IPS-18c (cell line): ENCODE results near the gene SHMT2.

ENCODE experiments used
- H3K4me3 ChIP-seq: 2 replicates; pipeline ENCODE4 v1.7.0; 2013; ENCODE audit warnings: low read depth, mild to moderate bottlenecking, low read length, moderate library complexity; ENCODE audit not compliant: insufficient read depth
- H3K9me3 ChIP-seq: one replicate; pipeline ENCODE4 v1.6.1; 2013; ENCODE audit warnings: mild to moderate bottlenecking, low read length, moderate library complexity; ENCODE audit not compliant: control insufficient read depth, insufficient read depth

The SHMT2 gene

DNA sequence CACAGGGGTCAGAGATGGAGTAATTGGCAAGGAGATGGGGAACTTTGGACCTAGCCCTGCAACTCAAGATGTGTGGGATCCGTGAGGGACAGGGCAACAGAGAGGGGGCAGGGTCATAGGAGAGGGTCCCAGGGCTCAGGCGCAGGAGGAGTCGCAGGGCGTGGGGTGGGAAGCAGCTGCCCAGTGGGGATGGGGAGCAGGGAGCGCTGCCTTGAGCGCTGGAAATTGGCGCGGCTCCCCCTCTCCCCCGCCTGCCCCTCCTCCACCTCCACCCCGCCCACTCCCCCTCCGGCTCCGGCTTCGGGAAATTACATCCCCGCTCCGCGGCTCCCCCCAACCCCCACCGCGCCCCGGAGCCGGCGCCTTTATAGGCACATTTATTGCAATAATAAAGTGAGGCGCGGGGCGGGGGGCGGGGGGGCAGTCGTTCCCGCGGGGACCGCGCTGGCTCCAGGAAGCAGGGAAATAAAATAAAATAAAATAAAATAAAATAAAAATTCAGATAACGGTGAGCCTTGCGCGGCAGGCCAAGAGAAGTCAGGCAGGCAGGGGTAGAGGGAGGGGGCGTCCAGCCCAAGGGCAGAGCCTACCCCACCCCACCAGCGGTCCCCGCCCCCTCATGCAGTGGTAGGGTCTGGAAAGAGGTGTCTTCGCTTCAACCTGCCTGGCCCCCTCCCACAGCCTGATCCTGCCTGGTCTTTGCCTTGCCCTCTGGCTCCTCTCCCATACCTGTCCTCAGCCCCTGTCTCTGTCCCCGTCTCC lies 9.3 kb upstream of the SHMT2 start:
- H3K9me3 ChIP-seq, result peaks cover 6% of the 10 kb centered on the region
- peak overlapping the region; percentile 38; the same call in 1 of the 2 replicates for H3K4me3 ChIP-seq

- peaks cover 6% of the 10 kb centered on the region for H3K9me3 ChIP-seq
- no peak overlapping the region for H3K4me3 ChIP-seq
Measured at GRCh38 chr12:57220770-57221168, 8.7 kb upstream of the SHMT2 start.

DNA sequence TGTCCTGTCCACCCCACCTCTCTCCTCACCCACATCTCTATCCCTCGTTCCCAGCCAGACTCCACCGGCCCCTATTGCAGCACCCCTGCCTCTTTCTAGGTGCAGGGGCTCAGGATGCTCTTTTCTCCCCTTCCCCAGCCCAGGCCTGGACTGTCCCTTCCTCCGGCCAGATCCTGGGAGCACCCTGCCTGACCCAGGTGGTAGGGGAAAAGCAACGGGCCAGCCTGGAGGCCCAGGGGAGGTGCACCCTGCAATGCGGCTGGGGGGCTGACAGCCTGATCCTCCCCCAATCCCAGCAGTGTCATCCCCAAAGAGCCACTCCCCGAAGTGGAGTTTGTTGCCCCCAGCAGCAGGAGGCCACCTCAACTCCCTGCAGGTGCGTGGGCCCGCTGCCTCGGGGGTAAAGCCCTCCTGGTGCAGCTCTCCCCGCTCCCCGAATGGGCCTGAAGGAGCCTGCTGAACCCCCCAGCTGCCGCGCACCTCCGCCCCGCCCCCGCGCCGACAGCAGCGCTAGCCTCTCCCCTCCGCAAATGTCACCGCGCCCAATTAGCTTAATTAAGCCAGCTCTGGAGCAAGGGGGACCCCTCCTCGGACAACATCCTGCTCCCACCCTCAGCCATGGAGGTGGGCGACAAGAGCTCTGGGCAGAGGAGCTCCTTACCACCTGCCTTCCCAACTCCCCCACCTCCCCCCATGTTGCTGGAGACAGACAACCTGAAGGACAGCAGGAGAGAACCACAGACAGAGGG lies 8.2 kb upstream of the SHMT2 start:
- H3K4me3 ChIP-seq, result peak overlapping the region; percentile 20; the same call in 1 of the 2 replicates

GRCh38 chr12:57222286-57223190 lies 7.0 kb upstream of the SHMT2 start:
- no peak overlapping the region for H3K4me3 ChIP-seq
- peaks cover 6% of the 10 kb centered on the region for H3K9me3 ChIP-seq

More for the DNA sequence above, 8.2 kb upstream of the SHMT2 start:
- peaks cover 6% of the 10 kb centered on the region for H3K9me3 ChIP-seq

DNA sequence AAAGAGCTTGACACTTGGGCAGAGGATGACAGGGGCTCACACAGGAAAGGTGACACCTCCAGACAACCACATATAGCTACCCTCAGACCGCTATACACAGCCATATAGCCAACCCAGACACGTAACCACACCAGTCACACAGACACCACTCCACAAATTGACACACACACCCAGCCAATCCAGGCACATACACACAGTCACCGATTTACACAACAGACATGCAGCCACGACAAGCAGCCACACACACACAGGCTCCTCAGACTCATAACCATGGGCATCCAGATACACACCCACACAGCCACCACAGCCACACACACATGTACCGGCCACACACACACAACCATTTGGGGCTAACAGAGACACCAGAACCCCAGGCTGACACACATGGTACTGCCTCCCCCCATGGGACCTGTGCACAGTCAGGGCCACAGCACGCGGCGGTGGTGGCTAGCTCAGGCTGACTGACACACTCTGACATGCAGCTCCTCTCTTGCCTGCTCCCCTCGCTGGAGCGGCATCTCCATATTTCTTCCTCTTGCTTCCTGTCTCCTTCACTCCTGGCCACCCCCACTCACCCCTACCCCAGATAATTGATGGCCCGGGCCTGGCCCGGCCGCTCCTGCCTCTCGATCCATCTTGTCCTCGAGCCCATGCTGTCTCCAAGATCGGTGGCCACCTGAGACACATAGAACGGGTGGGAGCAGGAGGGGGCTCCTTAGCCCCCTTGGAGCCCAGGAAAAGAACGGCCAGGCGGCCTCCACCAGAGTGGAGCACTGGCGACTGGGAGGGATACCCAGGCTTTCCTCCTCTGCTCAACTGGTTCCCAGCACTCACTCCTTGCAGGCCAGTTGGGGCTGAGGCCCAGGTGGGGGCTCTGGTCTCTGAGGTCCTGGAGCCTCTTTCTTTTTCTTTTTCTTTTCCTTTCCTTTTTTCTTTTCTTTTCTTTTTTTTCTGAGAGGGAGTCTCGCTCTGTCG lies 6.0 kb upstream of the SHMT2 start:
- no peak overlapping the region for H3K4me3 ChIP-seq
- peaks cover 4% of the 10 kb centered on the region for H3K9me3 ChIP-seq

- no peak overlapping the region for H3K4me3 ChIP-seq
- peaks cover 4% of the 10 kb centered on the region for H3K9me3 ChIP-seq
Measured at GRCh38 chr12:57224278-57224972, 5.1 kb upstream of the SHMT2 start.

GRCh38 chr12:57224973-57225679 lies 4.4 kb upstream of the SHMT2 start:
- H3K4me3 ChIP-seq, result no peak overlapping the region
- H3K9me3 ChIP-seq, result peaks cover 4% of the 10 kb centered on the region

DNA sequence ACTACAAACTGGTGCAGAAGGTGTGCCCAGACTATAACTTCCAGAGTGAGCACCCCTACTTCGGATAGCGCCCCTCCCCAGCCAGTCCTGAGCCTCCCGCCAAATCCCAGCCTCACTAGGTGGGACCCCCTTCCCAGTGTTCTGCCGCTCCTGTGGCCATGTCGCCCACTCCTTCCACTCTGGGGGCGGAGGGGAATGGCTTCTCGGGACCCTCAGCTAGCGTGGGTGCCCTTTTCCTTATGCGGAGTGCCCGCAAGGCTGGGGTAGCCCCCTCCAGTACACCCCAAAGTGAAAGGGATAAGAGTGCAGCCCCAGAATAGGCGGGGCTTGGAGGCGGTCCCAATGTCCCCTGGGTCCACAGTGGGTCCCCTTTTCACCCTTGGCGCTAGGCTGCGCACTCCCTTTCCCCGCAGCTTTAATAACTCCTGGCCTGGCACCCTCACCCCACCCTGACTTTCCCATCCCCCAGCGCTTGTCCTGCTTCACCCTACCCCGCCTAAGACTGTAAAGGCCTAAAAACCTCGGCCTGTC lies 3.8 kb upstream of the SHMT2 start:
- H3K4me3 ChIP-seq, result no peak overlapping the region; the same call in none of the 2 replicates
- peaks cover 4% of the 10 kb centered on the region for H3K9me3 ChIP-seq

DNA sequence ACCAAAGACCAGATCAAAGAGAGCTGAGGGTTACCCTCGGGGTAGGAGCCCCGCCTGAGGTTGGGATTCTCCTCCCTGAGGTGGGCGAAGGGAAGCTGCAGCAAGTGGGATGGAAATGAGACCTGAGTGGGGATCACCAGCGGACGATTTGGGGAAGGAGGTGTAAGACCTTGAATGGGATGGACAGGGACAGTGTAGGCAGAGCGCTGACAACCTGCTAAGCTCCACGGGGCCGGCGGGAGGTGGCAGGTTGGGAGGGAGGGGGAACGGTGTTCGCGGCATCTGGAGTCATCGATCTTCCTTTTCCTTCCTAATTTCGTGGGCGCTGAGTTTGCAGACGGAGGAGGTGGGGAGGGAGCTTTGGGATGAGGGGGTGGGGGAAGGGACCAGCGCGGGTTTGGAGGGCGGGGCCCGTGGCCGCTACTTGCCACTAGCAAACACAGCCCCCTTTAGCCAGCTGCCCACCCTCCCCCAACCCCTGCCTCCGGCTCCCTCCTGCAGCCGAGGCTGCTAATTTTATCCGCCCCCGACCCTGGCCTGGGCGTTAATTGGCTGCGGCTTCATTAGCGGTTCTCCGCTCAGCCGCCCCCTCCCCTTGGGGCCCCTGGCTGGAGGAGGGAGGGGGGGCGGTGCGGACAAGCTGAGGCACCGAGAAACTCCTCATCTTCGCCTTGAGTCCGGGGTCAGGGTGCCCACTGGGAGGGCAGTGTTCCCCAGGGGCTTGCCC lies 2.8 kb upstream of the SHMT2 start:
- peak overlapping the region; percentile 53 for H3K4me3 ChIP-seq

DNA sequence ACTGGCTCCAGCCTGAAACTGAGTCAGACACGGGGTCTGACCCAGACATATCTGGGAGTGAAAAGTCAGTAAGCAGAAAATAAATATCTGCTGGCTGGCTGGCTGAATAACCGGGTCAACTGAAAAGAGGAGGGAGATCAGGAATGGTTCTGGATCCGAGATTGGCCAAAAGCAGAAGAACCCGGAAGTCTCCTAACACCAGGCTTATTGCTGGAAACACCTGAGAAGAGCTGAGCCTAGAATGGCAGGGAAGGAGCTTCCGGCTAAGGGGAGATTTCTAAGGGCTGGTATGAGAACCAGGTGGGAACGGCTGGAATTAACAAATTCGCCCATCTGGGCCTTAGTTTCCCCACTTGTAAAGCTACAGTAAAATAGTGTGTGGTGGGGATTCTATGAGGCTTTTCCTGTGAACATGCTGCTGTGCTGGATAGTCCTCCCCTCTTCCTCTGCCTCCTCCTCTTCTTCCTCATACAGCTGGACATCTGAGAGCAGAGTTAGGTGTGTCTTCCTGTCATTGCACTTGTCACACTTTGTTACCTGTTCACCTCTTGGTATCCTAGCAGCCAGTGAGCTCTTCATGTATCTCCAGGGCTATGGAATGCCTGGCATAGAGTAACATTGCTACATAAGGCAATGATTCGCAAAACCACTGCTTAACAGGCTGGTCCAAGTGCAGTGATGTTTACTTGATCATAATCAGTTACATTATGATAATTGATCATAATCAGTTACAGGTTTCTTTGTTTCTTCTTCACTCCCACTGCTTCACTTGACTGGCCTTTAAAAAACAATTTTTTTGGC lies 2.0 kb upstream of the SHMT2 start:
- Histone ChIP-seq H3K4me3 (peak overlapping the region; percentile 53), H3K9me3 (peaks cover 4% of the 10 kb centered on the region)

More for the DNA sequence above, 2.8 kb upstream of the SHMT2 start:
- peaks cover 4% of the 10 kb centered on the region for H3K9me3 ChIP-seq

- H3K4me3 ChIP-seq, result no peak overlapping the region; the same call in 1 of the 2 replicates
Measured at GRCh38 chr12:57229046-57229633, 371 bp upstream of the SHMT2 start.

DNA sequence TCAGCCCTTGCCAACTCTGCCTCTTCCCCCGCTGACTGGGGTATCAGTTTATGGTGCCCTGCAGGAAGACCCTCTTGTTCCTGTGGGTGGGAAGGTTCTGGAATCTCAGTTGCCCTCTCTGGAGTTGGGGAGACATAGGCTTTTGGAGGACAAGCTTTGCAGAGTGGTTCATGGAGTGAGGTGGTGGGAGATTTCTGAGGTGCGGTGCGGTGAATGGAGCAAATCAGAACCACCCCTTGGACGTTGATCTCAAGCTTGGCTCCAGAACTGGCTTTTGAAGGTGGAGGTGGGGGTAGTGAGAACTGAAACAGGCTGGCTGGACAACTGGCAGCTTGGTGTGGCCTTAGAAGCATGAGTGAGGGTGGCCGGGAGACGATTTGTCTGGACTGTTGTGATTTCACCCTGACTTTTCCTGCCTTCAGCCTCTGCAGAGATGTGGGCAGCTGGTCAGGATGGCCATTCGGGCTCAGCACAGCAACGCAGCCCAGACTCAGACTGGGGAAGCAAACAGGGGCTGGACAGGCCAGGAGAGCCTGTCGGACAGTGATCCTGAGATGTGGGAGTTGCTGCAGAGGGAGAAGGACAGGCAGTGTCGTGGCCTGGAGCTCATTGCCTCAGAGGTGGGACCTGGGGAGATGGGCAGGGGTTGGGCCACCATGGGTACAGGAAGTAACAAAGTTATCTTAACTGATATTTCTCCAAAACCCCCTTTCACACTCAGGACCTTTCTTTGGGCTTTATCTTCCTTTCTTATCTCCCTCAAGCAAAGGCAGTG lies 1.1 kb downstream of the SHMT2 start:
- H3K9me3 ChIP-seq, result no peaks in the 10 kb centered on the region
- H3K4me3 ChIP-seq, result peak overlapping the region; percentile 86

More at GRCh38 chr12:57229046-57229633, 371 bp upstream of the SHMT2 start:
- H3K9me3 ChIP-seq, result peaks cover 2% of the 10 kb centered on the region
